ENCODE data around the gene TAS2R9.

DNA sequence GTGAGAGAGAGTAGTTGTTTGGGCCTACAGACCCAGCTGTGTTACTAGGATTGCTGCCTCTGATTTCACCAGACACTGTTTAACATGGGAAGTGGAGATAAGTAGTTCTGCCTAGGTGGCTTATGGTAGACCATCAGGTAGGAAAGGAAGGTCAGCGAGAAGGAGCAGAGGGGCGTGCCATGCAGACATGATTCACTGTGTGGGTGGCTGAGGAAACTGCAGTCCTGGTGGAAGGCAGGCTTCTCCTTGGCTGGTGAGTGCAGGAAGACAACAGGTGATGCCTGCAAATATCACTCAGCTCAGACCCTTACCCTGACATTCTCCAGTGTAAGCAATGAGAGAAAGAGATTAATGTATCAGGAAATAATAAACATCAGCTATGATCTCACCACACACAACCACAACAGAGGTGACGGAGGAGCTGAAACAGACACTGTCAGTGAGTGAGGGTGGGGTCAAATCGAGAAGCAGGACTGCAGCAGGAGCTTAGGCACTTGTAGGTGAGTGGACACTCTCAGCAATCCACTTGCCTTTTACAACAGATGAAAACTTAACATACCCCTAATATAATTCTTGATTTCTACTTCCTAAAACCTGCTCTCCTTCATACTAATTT lies 41.4 kb upstream of the TAS2R9 start:
- TF ChIP-seq, protein P1, sequence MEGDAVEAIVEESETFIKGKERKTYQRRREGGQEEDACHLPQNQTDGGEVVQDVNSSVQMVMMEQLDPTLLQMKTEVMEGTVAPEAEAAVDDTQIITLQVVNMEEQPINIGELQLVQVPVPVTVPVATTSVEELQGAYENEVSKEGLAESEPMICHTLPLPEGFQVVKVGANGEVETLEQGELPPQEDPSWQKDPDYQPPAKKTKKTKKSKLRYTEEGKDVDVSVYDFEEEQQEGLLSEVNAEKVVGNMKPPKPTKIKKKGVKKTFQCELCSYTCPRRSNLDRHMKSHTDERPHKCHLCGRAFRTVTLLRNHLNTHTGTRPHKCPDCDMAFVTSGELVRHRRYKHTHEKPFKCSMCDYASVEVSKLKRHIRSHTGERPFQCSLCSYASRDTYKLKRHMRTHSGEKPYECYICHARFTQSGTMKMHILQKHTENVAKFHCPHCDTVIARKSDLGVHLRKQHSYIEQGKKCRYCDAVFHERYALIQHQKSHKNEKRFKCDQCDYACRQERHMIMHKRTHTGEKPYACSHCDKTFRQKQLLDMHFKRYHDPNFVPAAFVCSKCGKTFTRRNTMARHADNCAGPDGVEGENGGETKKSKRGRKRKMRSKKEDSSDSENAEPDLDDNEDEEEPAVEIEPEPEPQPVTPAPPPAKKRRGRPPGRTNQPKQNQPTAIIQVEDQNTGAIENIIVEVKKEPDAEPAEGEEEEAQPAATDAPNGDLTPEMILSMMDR (IDR thresholded peaks at IDR 0.05) = no peak
- TF ChIP-seq EP300 (IDR thresholded peaks at IDR 0.05) = no peak
- TF ChIP-seq POLR2AphosphoS5 (IDR thresholded peaks at IDR 0.05) = no peak
